Measurements from ENCODE around the gene ARFGEF2. TPM values are rescaled to one million over a fixed set of nuclear protein-coding genes. Genes with fewer than 3 reads are reported as not detected.

The ARFGEF2 gene
- total and polyA plus RNA-seq, 3 experiments from 2014 or later: 9.5 to 37.6 (median 36.6) TPM

DNA sequence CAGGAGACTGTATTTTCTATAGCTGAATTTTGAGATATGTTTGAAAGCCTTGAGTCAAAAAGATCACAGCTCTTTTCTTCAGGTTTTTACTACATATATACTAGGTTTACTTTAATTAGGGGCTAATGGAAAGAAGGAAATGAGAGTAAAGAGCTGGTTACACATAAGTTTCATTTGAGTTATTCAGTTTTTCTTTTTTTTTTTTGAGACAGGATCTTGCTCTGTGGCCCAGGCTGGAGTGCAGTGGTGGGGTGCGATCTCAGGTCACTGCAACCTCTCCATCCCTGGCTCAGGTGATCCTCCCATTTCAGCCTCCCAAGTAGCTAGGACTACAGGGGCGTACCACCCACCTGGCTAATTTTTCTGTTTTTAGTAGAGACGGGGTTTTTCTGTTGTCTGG lies 4.8 kb downstream of the ARFGEF2 start:
- H3K9me3 Mint-ChIP-seq: no peaks in the 10 kb centered on the region
- Histone ChIP-seq H3K27ac (ENCODE audit: low read depth, low read length) (no peak overlapping the region), H3K9me3 (ENCODE audit: low read length) (no peaks in the 10 kb centered on the region), H3K27me3 (ENCODE audit: insufficient read depth, low read length, poor library complexity, severe bottlenecking) (no peaks in the 10 kb centered on the region), H3K4me1 (ENCODE audit: insufficient read depth, low read length) (peaks cover 18% of the 10 kb centered on the region), H3K4me3 (ENCODE audit: low read length) (no peak overlapping the region), H3K36me3 (ENCODE audit: insufficient read depth, low read length) (no peaks in the 10 kb centered on the region)
- ChIA-PET POLR2A (no interaction called here), CTCF (no interaction called here)
- DNase-seq: no peak
- H3K4me1 Mint-ChIP-seq: peaks cover 44 to 58% (median 52%) of the 10 kb centered on the region in 3 donors
- H3K27ac Mint-ChIP-seq: peak overlapping the region in 1 of 8 donors; percentile 16
- peaks cover 0 to 11% (median 0%) of the 10 kb centered on the region in 3 donors for H3K36me3 Mint-ChIP-seq
- peak overlapping the region in 1 of 7 donors; percentile 28 for H3K4me3 Mint-ChIP-seq
- H3K27me3 Mint-ChIP-seq: no peaks in the 10 kb centered on the region

DNA sequence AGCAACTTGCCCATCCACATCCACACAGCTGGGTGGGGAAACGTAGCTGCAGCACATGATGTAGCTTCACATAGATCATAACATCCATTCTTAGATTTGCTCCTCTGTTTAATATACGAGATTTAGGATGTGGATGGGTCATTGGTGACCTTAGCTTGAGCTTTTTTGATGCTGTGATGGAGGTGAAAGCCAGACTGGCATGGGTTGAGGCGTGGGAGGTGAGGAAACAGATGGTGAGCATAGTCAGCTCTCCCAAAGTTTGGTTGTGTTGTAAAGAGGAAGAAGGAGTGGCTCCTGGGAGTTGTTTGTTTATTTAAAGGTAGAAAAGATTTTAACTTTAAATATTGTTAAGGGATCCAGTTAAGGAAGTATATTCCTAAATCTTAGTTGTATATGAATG lies 5.3 kb downstream of the ARFGEF2 start:
- CTCF ChIA-PET: no interaction called here
- no peaks in the 10 kb centered on the region for H3K27me3 Mint-ChIP-seq
- H3K9me3 ChIP-seq (ENCODE audit: low read length): no peaks in the 10 kb centered on the region
- H3K4me3 Mint-ChIP-seq: no peak overlapping the region
- peaks cover 43 to 57% (median 50%) of the 10 kb centered on the region in 3 donors for H3K4me1 Mint-ChIP-seq
- no peak overlapping the region for H3K4me3 ChIP-seq (ENCODE audit: low read length)
- peak overlapping the region in 1 of 8 donors; percentile 2 for H3K27ac Mint-ChIP-seq
- POLR2A ChIA-PET: no interaction called here
- H3K27me3 ChIP-seq (ENCODE audit: insufficient read depth, low read length, poor library complexity, severe bottlenecking): no peaks in the 10 kb centered on the region
- H3K9me3 Mint-ChIP-seq: no peaks in the 10 kb centered on the region
- peaks cover 0 to 10% (median 0%) of the 10 kb centered on the region in 3 donors for H3K36me3 Mint-ChIP-seq
- DNase-seq: no peak
- H3K27ac ChIP-seq (ENCODE audit: low read depth, low read length): no peak overlapping the region
- H3K4me1 ChIP-seq (ENCODE audit: insufficient read depth, low read length): peaks cover 23% of the 10 kb centered on the region
- H3K36me3 ChIP-seq (ENCODE audit: insufficient read depth, low read length): no peaks in the 10 kb centered on the region

DNA sequence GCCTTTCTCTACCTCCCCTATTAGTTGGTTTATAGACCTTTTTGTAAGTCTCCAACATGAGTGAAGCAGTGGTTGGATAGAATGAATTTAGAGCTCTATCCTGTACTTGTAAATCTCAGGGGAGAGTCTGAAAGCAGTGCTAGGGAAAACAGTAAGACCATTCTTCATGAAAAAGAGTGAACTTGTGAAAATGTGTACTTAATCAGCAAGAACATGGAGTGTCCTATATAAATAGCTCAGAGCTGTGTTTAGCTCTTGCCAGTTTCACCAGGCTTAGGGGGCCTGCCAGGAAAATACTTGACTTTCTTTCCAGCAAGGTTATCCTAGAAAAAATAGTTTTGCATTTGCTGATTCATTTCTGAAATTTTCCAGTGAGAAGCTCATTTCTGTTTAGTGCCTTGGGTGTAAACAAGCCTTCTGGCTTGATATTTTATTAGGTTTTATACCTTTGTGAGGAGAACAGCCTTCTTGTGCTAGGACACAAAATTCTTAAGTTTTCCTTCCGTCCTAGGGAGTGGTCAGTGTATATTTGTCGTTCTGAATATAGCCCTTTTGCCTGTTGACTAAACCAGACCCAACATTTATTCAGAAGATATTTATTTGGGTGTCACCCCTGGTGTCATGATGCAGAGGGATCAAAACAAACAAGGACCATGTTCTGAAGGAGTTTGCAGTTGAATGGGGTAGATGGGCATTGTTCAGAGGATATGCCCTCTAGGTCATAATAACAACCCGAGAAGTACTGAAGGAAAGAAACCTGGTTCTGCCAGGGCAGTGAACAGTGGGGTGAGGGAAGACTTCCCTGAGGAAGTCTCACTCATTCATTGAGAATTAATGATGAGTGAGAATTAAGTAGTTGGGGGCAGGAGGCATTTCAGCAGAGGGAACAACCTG lies 7.6 kb downstream of the ARFGEF2 start:
- POLR2A ChIA-PET: no interaction called here
- H3K36me3 Mint-ChIP-seq: peaks cover 0 to 8% (median 0%) of the 10 kb centered on the region in 3 donors
- no peak overlapping the region for H3K4me3 Mint-ChIP-seq
- H3K27ac ChIP-seq (ENCODE audit: low read depth, low read length): no peak overlapping the region
- no peaks in the 10 kb centered on the region for H3K27me3 ChIP-seq (ENCODE audit: insufficient read depth, low read length, poor library complexity, severe bottlenecking)
- H3K4me3 ChIP-seq (ENCODE audit: low read length): no peak overlapping the region
- DNase-seq: no peak
- H3K4me1 Mint-ChIP-seq: peaks cover 30 to 40% (median 35%) of the 10 kb centered on the region in 3 donors
- CTCF ChIA-PET: no interaction called here
- no peaks in the 10 kb centered on the region for H3K36me3 ChIP-seq (ENCODE audit: insufficient read depth, low read length)
- H3K27ac Mint-ChIP-seq: no peak overlapping the region
- H3K4me1 ChIP-seq (ENCODE audit: insufficient read depth, low read length): peaks cover 12% of the 10 kb centered on the region
- no peaks in the 10 kb centered on the region for H3K9me3 Mint-ChIP-seq
- H3K9me3 ChIP-seq (ENCODE audit: low read length): no peaks in the 10 kb centered on the region
- H3K27me3 Mint-ChIP-seq: no peaks in the 10 kb centered on the region

DNA sequence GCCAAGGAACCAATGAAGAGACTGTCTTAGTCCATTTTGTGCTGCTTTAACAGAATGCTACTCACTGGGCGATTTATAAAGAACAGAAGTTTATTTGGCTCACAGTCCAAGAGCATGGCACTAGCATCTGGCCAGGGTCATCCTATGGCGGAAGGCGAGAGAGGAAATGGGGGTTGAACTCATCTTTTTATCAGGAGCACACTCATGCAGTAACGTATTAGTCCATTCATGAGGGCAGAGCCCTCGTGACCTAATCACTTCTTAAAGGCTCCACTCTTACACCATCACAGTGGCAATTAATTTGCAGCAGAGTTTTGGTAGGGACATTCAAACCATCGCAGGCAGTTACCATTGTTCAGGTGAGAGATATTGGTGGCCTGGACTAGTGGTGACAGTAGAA lies 8.5 kb downstream of the ARFGEF2 start:
- Histone ChIP-seq H3K4me3 (ENCODE audit: low read length) (no peak overlapping the region), H3K27ac (ENCODE audit: low read depth, low read length) (no peak overlapping the region), H3K27me3 (ENCODE audit: insufficient read depth, low read length, poor library complexity, severe bottlenecking) (no peaks in the 10 kb centered on the region), H3K4me1 (ENCODE audit: insufficient read depth, low read length) (peaks cover 12% of the 10 kb centered on the region), H3K9me3 (ENCODE audit: low read length) (no peaks in the 10 kb centered on the region), H3K36me3 (ENCODE audit: insufficient read depth, low read length) (no peaks in the 10 kb centered on the region)
- Mint-ChIP-seq H3K27ac (no peak overlapping the region), H3K4me1 (peaks cover 32 to 41% (median 38%) of the 10 kb centered on the region in 3 donors), H3K9me3 (no peaks in the 10 kb centered on the region), H3K36me3 (peaks cover 0 to 11% (median 0%) of the 10 kb centered on the region in 3 donors), H3K27me3 (no peaks in the 10 kb centered on the region), H3K4me3 (no peak overlapping the region)
- ChIA-PET POLR2A (no interaction called here), CTCF (no interaction called here)
- DNase-seq: no peak

DNA sequence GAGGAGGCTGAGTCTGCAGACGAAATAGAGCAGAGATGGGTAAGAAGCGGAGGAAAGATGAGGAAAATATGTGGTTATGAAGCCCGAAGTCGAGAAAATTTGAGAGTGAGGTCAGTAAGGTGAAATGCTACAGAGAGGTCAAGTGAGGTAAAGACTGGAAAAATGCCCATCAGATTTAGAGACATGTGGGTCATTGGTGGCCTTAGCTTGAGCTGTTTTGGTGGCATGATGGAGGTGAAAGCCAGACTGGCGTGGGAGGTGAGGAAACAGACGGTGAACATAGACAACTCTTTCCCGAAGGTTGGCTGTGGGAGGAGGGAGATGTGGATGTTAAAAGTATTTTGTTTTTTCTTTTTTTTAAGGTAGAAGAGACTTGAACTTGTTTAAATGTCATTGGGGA lies 9.4 kb downstream of the ARFGEF2 start:
- peaks cover 0 to 11% (median 0%) of the 10 kb centered on the region in 3 donors for H3K36me3 Mint-ChIP-seq
- H3K9me3 Mint-ChIP-seq: no peaks in the 10 kb centered on the region
- no peak overlapping the region for H3K27ac Mint-ChIP-seq
- Histone ChIP-seq H3K4me1 (ENCODE audit: insufficient read depth, low read length) (peaks cover 12% of the 10 kb centered on the region), H3K36me3 (ENCODE audit: insufficient read depth, low read length) (no peaks in the 10 kb centered on the region), H3K27me3 (ENCODE audit: insufficient read depth, low read length, poor library complexity, severe bottlenecking) (no peaks in the 10 kb centered on the region), H3K9me3 (ENCODE audit: low read length) (no peaks in the 10 kb centered on the region), H3K4me3 (ENCODE audit: low read length) (no peak overlapping the region), H3K27ac (ENCODE audit: low read depth, low read length) (no peak overlapping the region)
- ChIA-PET POLR2A (no interaction called here), CTCF (no interaction called here)
- H3K27me3 Mint-ChIP-seq: no peaks in the 10 kb centered on the region
- peaks cover 28 to 36% (median 32%) of the 10 kb centered on the region in 3 donors for H3K4me1 Mint-ChIP-seq
- DNase-seq: no peak
- H3K4me3 Mint-ChIP-seq: no peak overlapping the region

DNA sequence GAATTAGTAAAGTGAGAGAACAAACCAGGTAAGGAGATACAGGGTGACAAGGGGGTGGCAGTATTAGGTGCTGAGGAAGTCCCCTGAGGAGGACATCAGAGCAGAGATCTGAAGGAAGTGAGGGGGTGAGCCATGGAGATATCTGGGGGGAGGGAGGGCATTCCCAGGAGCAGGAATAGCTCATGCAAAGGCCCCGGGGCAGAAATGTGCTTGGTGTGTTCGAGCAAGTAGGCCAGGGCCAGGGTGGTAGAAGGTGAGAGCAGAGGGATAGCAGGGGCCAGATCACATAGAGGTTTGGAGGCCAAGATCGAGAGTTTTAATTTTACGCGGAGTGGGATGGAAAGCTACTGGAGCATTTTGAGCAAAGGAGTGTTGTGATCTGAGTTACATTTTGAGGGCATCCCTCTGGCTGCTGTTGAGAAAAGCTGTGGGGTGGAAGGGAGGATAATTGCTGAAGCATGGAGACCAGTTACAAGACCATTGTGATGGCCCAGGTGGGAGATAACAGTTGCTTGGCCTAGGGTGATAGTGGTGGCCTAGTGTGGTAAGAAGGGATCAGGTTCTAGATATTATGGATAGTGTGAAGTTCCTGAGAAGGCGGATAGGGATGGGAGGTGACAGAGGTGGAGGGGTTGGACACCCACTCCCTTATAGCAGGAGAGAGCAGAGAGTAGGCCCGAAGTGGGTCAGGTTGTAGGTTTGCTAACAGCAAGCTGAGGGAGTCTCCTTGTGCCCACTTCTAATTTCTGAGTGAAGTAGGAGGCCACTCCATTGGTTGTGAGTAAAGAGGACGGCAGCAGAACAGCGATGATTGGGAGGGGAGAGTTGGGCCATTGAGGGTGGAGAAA lies 10.2 kb downstream of the ARFGEF2 start:
- Mint-ChIP-seq H3K4me1 (peaks cover 22 to 30% (median 27%) of the 10 kb centered on the region in 3 donors), H3K27ac (no peak overlapping the region), H3K4me3 (no peak overlapping the region), H3K9me3 (no peaks in the 10 kb centered on the region), H3K27me3 (no peaks in the 10 kb centered on the region), H3K36me3 (peaks cover 0 to 8% (median 0%) of the 10 kb centered on the region in 3 donors)
- Histone ChIP-seq H3K4me3 (ENCODE audit: low read length) (no peak overlapping the region), H3K36me3 (ENCODE audit: insufficient read depth, low read length) (no peaks in the 10 kb centered on the region), H3K4me1 (ENCODE audit: insufficient read depth, low read length) (peaks cover 12% of the 10 kb centered on the region), H3K9me3 (ENCODE audit: low read length) (no peaks in the 10 kb centered on the region), H3K27me3 (ENCODE audit: insufficient read depth, low read length, poor library complexity, severe bottlenecking) (no peaks in the 10 kb centered on the region), H3K27ac (ENCODE audit: low read depth, low read length) (no peak overlapping the region)
- CTCF ChIA-PET: no interaction called here
- DNase-seq: no peak
- POLR2A ChIA-PET: no interaction called here

DNA sequence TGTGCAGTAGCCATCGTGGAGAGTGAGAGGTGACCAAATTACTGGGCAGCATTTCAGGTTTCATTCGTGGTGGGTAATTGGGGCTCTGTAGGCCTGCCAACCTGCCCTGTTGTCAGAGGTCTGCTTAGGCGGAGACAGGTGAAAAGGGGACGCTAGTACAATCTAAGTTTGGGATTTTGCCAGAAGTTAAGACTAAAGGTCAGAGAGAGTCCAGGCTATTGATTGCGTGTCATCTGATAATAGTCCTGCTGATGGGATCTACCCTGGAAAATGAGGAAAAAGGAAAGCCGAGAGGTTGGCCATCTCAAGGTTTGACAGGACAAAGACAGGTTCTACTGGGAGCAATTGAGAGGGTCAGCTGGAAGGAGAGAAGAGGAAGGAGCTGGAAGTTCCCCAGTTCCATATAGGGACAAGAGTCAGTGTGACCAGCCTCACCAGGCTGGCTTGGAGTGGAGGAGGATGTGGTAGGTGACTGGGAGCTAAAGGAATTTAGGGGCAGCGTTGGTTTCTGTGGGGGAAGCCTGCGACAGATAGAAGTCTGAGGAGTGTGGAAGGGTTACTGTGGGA lies 10.9 kb downstream of the ARFGEF2 start:
- H3K4me3 Mint-ChIP-seq: no peak overlapping the region
- no peak overlapping the region for H3K4me3 ChIP-seq (ENCODE audit: low read length)
- H3K36me3 Mint-ChIP-seq: peaks cover 0 to 8% (median 0%) of the 10 kb centered on the region in 3 donors
- H3K27me3 Mint-ChIP-seq: no peaks in the 10 kb centered on the region
- H3K4me1 ChIP-seq (ENCODE audit: insufficient read depth, low read length): peaks cover 12% of the 10 kb centered on the region
- H3K9me3 ChIP-seq (ENCODE audit: low read length): no peaks in the 10 kb centered on the region
- H3K27ac ChIP-seq (ENCODE audit: low read depth, low read length): no peak overlapping the region
- no peaks in the 10 kb centered on the region for H3K27me3 ChIP-seq (ENCODE audit: insufficient read depth, low read length, poor library complexity, severe bottlenecking)
- H3K9me3 Mint-ChIP-seq: no peaks in the 10 kb centered on the region
- no peak overlapping the region for H3K27ac Mint-ChIP-seq
- ChIA-PET CTCF (no interaction called here), POLR2A (no interaction called here)
- peaks cover 25 to 31% (median 31%) of the 10 kb centered on the region in 3 donors for H3K4me1 Mint-ChIP-seq
- no peaks in the 10 kb centered on the region for H3K36me3 ChIP-seq (ENCODE audit: insufficient read depth, low read length)
- DNase-seq: no peak
